KOPT-K1 (cell line): Measurements from ENCODE around the gene CNDP1.
A peak's percentile ranks its signal among the peaks of the same experiment; 100 is the strongest.

ENCODE experiments used
- H3K27ac ChIP-seq: fragments of 200-600 bp; sonication (generic); 2 replicates; pipeline ENCODE4 v1.5.1; 2016; ENCODE audit warnings: antibody characterized with exemption, mild to moderate bottlenecking, low read depth, low read length; ENCODE audit not compliant: poor library complexity, severe bottlenecking
- H3K36me3 ChIP-seq: fragments of 200-600 bp; sonication (generic); 2 replicates; pipeline ENCODE4 v1.5.1; 2017; ENCODE audit warnings: antibody characterized with exemption, mild to moderate bottlenecking, low read length, moderate library complexity; ENCODE audit not compliant: insufficient read depth
- H3K9me3 ChIP-seq: fragments of 200-600 bp; sonication (generic); 2 replicates; pipeline ENCODE4 v1.5.1; 2017; ENCODE audit warnings: antibody characterized with exemption, low read length, mild to moderate bottlenecking; ENCODE audit not compliant: insufficient read depth, poor library complexity, severe bottlenecking

Gene CNDP1

DNA sequence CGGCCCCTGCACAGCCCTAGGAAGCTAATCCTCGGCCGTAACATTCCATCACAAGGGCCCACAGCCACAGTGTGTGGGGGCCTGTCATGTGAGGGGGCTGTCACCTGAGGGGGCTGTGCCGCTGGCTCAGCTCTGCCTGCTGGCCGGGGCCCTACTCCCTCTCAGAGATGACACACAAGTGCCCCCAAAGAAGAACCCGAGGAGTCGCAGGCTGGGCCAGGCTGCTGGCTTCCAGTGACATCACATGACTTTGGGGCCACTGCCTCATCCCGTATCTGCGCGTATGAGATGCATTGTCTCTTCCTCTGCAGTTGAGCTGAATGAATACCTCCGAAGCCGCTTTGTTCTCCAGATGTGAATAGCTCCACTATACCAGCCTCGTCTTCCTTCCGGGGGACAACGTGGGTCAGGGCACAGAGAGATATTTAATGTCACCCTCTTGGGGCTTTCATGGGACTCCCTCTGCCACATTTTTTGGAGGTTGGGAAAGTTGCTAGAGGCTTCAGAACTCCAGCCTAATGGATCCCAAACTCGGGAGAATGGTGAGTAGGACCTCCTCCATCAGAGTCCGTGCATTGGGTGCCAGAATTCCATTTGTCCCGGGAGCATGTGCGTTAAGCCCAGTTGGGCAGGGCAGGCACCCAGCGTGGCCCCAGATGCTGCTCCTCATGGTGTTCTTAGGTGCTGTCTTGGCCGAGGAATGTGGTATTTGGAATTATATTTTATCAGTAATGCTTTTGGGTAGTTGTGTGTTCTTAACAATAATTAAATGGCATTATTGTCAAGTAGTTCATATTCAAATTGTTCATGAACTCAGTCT lies at the start of gene CNDP1:
TSS of gene CNDP1 (plus strand) at position 351 of the 820 bp plus-strand sequence. CDS start at position 519, 168 bp downstream.
- Histone ChIP-seq H3K9me3 (no peaks in the 10 kb centered on the region), H3K27ac (no peak within 1 kb of the TSS), H3K36me3 (no peaks in the 10 kb centered on the region)

DNA sequence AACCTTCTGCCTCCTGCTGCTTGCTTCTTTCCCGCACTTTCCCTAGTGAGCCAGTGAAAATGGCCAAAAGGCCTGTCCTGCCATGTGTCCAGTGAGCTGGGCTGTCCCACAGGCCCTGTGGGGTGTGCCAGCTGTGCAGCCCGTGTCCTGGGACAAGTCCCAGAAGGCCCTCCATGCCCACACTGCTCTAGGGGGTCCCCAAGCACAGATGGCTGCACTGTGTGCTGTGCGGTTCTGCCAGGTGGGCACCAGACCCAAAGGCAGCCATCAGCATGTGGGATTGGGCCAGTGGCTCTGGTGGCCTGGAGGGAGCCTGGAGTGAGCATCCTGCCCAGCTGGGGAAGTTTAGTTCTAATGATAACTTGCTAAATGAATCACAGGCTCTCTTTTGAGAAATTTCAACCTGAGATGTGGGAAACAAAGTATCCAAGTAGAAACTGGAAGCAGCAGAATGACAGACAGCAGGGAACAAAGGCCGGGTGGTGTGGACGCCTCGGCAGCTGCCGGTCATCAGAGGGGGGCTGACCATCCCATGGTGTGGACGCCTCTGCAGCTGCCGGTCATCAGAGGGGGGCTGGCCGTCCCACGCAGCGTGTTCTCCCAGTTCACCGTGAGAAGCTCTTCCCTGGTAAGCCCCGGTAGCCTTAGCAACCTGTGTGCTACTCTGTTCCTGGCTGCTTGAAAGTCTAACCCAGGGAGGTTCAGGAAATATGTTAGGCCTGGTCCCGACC lies 48.0 kb upstream of the CNDP1 start:
- Histone ChIP-seq H3K9me3 (no peaks in the 10 kb centered on the region), H3K36me3 (no peaks in the 10 kb centered on the region), H3K27ac (no peak overlapping the region)

- Histone ChIP-seq H3K9me3 (peaks cover 11% of the 10 kb centered on the region), H3K36me3 (no peaks in the 10 kb centered on the region), H3K27ac (no peak overlapping the region)
Observed at GRCh38 chr18:74488354-74488753, 45.9 kb upstream of the CNDP1 start.

GRCh38 chr18:74488864-74489263 lies 45.4 kb upstream of the CNDP1 start:
- peaks cover 11% of the 10 kb centered on the region for H3K9me3 ChIP-seq
- no peaks in the 10 kb centered on the region for H3K36me3 ChIP-seq
- no peak overlapping the region for H3K27ac ChIP-seq

GRCh38 chr18:74489676-74490075 lies 44.6 kb upstream of the CNDP1 start:
- Histone ChIP-seq H3K27ac (no peak overlapping the region), H3K9me3 (peaks cover 11% of the 10 kb centered on the region), H3K36me3 (no peaks in the 10 kb centered on the region)

DNA sequence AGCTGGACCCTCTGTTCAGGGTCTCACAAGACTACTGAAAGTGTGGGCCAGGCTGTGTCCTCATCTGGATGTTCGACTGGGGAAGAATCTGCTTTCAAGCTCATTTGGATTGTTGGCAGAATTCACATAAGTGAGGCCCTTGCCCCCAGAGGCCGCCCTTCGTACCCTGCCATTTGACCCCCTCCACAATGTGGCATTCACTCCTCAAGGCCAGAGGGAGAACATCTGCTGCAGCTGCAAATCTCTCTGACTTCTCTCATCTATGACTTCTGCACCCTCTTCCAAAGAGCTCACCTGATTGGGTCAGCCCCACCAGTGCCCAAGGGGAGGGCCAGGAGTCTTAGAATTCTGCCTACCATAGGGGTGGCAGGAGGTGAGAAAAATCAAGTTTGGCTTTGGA lies 42.0 kb upstream of the CNDP1 start:
- Histone ChIP-seq H3K36me3 (no peaks in the 10 kb centered on the region), H3K9me3 (peaks cover 11% of the 10 kb centered on the region), H3K27ac (no peak overlapping the region)

DNA sequence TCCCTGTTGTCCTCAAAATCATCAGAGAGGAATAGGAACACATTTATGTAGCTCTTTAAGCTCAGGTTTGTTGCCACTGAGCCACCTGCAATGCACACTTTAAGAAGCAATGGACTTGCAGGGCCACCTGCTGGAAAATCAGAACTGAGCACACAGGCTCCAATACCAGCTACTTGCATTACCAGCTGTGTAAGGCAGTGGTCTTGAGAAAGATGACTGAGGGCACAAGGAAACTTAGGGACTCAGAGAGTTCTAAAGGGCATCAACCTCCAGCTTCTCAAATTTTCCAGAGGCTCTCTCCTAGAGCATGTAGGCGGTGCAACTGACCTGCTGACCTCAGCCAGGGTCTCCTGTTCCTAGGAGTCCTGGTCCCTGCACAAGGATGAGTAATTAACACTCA lies 40.6 kb upstream of the CNDP1 start:
- H3K36me3 ChIP-seq: no peaks in the 10 kb centered on the region
- H3K9me3 ChIP-seq: peaks cover 11% of the 10 kb centered on the region
- H3K27ac ChIP-seq: no peak overlapping the region

- H3K9me3 ChIP-seq: peaks cover 11% of the 10 kb centered on the region
- no peaks in the 10 kb centered on the region for H3K36me3 ChIP-seq
- H3K27ac ChIP-seq: no peak overlapping the region
Observed at GRCh38 chr18:74494514-74494913, 39.8 kb upstream of the CNDP1 start.

DNA sequence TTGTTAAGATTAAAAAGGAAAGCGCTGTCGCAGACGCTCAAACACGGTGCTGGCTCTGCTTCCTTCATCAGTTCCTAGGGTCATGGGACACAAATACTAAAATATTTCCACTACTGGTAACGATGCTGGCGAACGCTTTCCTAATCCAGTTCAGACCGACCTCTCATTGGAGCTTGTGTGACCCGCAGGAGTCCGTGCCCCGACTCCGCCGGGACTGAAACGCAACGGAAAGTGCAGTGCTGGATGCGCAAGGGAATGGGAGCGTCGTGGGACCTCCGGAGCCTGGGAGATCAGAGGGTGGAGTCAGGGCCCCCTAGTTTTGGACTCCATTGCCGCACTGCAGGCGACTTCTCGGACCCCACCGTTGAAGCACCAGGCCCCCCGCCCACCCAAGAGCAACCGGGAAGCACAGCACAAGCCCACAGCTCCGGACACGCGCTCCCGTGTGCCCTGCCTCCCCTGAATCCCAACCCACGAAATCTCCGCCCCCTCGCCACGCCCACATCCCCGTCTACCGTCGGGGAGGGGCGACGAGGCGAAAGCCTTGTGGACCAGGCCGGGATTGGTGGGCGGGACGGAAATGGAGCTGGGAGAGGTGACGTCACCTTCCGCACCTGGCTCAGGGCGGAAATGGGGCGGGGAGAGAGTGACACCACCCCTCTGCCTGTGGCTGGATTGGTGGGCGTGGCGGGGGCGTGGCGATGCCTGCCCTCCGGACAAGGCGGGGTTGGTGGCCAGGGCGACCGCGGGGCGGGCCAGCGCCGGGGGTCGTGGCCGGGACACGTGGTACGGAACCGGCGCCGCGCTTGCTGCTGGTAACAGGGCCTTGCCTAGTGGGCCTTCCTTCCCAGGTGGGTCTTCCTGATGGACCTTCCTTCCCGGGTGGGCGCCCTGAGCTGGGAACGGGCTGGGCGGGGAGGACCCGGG lies 38.5 kb upstream of the CNDP1 start, which contains the start of gene CNDP2:
TSS of gene CNDP2 (plus strand) at position 783 of the 927 bp plus-strand sequence. CDS start 3,611 bp downstream, outside the sequence.
- Histone ChIP-seq H3K27ac (peak within 1 kb of the TSS; percentile 62), H3K36me3 (peaks cover 4% of the 10 kb centered on the region), H3K9me3 (peaks cover 11% of the 10 kb centered on the region)

DNA sequence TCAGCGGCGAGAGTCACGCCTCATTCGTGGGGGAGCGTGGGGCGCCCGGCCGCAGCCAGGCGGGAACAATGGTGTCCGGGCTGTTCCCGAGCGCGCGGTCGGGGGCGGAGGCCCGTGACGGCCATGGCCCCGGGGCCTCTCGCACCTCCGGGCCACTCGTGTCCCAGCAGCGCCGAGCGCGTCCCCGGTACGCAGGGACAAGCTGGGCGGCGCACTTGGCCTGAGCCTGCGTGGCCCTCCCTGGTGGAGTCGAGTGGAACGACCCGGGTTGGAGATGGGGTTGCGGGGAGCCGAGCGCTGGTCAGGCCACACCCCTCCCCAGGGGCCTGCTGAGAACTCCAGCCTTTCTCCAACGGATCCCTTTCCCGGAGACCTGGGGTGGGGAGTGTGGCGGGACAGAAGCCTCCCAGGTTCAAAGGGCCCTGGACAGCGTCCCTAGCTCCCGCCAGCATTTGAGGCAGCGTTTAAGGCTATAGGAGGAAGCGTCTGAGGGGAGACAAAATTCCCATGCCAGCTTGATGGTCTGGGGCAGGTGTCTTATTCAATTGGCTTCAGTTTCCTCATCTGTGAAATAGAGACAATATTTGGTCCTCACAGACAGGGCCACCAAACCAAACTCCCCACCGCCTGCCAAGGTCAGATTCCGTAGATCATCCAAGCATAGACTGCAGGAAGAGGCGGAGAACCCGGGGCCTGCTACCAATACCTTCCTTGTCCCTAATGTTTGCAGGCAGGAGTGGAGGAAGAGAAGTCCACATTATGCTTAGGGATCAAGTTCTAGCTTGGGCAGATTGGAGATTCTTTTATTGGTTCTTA lies 37.6 kb upstream of the CNDP1 start:
- peaks cover 10% of the 10 kb centered on the region for H3K9me3 ChIP-seq
- peaks cover 13% of the 10 kb centered on the region for H3K36me3 ChIP-seq
- peak overlapping the region; percentile 62 for H3K27ac ChIP-seq

DNA sequence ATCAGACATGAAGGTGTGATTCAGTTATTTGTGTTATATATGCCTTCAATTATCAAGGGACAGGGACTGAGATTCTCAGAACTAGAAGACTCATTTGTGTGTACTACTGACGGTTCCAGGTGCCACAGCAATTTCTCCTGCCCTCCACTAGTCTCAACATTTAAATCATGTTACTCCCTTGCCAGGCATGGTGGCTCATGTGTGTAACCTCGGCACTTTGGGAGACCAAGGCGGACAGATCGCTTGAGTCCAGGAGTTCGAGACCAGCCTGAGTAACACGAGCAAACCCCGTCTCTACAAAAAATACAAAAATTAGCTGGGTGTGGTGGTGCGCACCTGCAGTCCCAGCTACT lies 37.0 kb upstream of the CNDP1 start:
- H3K36me3 ChIP-seq: peaks cover 19% of the 10 kb centered on the region
- peak overlapping the region; percentile 62 for H3K27ac ChIP-seq
- peaks cover 4% of the 10 kb centered on the region for H3K9me3 ChIP-seq

DNA sequence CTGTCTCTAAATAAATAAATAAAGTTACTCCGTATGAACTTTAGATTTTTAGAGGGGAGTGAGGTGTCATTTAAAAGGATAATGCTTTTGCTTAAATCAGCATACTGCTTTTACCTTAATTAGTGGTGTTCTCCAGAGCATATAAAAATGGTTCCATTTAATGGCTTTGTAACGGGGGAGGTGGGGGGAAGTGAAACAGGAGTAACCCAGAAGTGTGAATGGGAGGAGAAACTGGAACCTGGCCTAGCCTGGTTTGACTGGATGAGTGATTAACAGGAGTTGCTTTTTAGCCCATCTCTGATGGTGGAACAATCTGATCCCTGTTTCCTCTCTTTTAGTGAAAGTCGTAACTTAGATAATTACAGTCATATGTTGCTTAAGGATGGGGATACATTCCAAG lies 36.5 kb upstream of the CNDP1 start:
- Histone ChIP-seq H3K36me3 (peaks cover 24% of the 10 kb centered on the region), H3K27ac (no peak overlapping the region), H3K9me3 (no peaks in the 10 kb centered on the region)

DNA sequence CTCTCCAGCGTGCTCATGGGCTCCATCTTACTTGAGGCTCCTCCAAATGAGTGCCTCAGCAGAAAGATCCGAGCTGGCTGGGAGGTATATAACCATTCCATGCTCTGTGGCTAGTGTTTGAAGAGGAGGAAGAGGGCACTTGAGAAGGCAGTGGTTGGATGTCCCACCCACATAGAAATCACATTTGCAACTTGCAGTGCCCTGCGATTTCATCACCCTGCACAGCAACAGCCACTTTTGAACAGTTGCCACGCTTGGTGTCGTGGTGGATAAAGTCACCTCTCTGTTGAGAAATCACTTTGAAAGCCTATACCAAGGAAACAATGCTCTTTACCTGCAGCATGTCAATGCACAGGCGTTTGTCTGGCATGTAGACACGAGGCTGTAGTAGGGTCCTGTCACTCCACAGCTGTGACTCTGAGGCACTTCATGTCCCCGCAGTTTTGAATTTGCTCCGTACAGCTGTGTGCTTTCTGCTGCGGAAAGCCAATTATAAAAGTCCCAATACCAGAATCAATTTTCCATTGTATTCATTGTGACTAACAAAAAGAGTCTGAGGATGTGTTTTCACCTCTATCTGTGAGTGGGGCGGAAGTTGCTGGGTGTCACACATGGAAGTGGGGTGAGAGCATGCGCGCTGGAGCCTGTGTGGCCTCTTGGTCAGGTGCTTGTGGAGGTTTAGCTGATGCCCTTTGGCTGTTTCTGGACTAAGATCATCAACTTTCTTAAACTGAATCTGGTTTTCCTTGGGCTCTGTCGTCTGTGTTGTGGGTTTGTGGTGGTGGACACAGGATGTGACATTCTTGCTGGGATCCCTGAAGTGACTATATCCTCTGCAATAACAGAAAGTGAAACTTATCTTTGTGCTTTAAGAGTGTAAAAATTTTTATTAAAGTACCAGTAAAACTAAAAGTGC lies 35.3 kb upstream of the CNDP1 start:
- Histone ChIP-seq H3K9me3 (no peaks in the 10 kb centered on the region), H3K27ac (peak overlapping the region; percentile 82), H3K36me3 (peaks cover 35% of the 10 kb centered on the region)
